OCI-LY1 (cell line): ENCODE results near the gene IMMP2L.

Source experiments
- H2AFZ ChIP-seq: fragments of 200-600 bp; sonication (generic), shearing (Covaris generic); 2 replicates; pipeline ENCODE4 v1.6.0; 2014; ENCODE audit warnings: antibody characterized with exemption, mild to moderate bottlenecking, low read length
- H3F3A ChIP-seq: fragments of 200-600 bp; sonication (generic), shearing (Covaris generic); 2 replicates; pipeline ENCODE4 v1.6.0; 2014; ENCODE audit warnings: mild to moderate bottlenecking, antibody characterized with exemption, low read length, moderate library complexity; ENCODE audit not compliant: insufficient read depth
- H3K27ac ChIP-seq: fragments of 200-600 bp; sonication (generic); 2 replicates; pipeline ENCODE4 v1.5.1; 2014; ENCODE audit warnings: low read length, mixed run types, mild to moderate bottlenecking, low read depth; ENCODE audit not compliant: poor library complexity, severe bottlenecking
- H3K27me3 ChIP-seq: fragments of 200-600 bp; sonication (generic); 2 replicates; pipeline ENCODE4 v1.6.0; 2014; ENCODE audit warnings: antibody characterized with exemption, mild to moderate bottlenecking, low read length, moderate library complexity; ENCODE audit not compliant: insufficient read depth
- H3K36me3 ChIP-seq: fragments of 200-600 bp; sonication (generic); 2 replicates; pipeline ENCODE4 v1.6.1; 2014; ENCODE audit warnings: mild to moderate bottlenecking, antibody characterized with exemption, low read length, moderate library complexity, mixed read lengths; ENCODE audit not compliant: insufficient read depth
- H3K4me1 ChIP-seq: fragments of 200-600 bp; sonication (generic); 2 replicates; pipeline ENCODE4 v1.5.1; 2014; ENCODE audit warnings: mild to moderate bottlenecking, low read length, moderate library complexity; ENCODE audit not compliant: insufficient read depth, severe bottlenecking
- H3K4me2 ChIP-seq: fragments of 200-600 bp; sonication (generic), shearing (Covaris generic); 2 replicates; pipeline ENCODE4 v1.6.1; 2014; ENCODE audit warnings: low read length
- H3K4me3 ChIP-seq: fragments of 200-600 bp; sonication (generic); 2 replicates; pipeline ENCODE4 v1.5.1; 2014; ENCODE audit warnings: low read length, low read depth, mild to moderate bottlenecking, mixed read lengths; ENCODE audit not compliant: poor library complexity, severe bottlenecking
- H3K79me2 ChIP-seq: fragments of 200-600 bp; shearing (Covaris generic); 2 replicates; pipeline ENCODE4 v1.6.1; 2016; ENCODE audit warnings: mixed run types, low read length, mixed read lengths; ENCODE audit not compliant: insufficient read depth
- H3K9ac ChIP-seq: fragments of 200-600 bp; sonication (generic), shearing (Covaris generic); 2 replicates; pipeline ENCODE4 v1.6.1; 2014; ENCODE audit warnings: mild to moderate bottlenecking, low read length, mixed read lengths
- H3K9me2 ChIP-seq: fragments of 200-600 bp; sonication (generic), shearing (Covaris generic); 2 replicates; pipeline ENCODE4 v1.6.1; 2014; ENCODE audit warnings: low read depth, mild to moderate bottlenecking, low read length, mixed read lengths
- H3K9me3 ChIP-seq: fragments of 200-600 bp; shearing (Covaris generic); 2 replicates; pipeline ENCODE4 v1.6.1; 2014; ENCODE audit warnings: low read length, mixed read lengths
- H4K20me1 ChIP-seq: fragments of 200-600 bp; sonication (generic), shearing (Covaris generic); 2 replicates; pipeline ENCODE4 v1.6.0; 2016; ENCODE audit warnings: mild to moderate bottlenecking, low read length; ENCODE audit not compliant: insufficient read depth
- CTCF ChIP-seq: fragments of 200-600 bp; sonication (generic), shearing (Covaris generic); IDR thresholded peaks from 2 replicates; pipeline ENCODE4 v1.5.1; 2017; ENCODE audit warnings: mild to moderate bottlenecking, antibody characterized with exemption, low read length, moderate library complexity, mixed read lengths
- EZH2 ChIP-seq: fragments of 200-600 bp; sonication (generic), shearing (Covaris generic); IDR thresholded peaks from 2 replicates; pipeline ENCODE4 v1.8.0; 2017; ENCODE audit warnings: borderline replicate concordance, mixed run types, mild to moderate bottlenecking, antibody characterized with exemption, low read length, moderate library complexity, mixed read lengths

The IMMP2L gene

GRCh38 chr7:110987127-110987693 lies 575.1 kb downstream of the IMMP2L start:
- H3K9ac ChIP-seq, result no peak overlapping the region
- no peaks in the 10 kb centered on the region for H3K36me3 ChIP-seq
- H3F3A ChIP-seq, result no peaks in the 10 kb centered on the region
- no peak overlapping the region for H3K27ac ChIP-seq
- H2AFZ ChIP-seq, result no peak overlapping the region
- H3K27me3 ChIP-seq, result no peaks in the 10 kb centered on the region
- no peaks in the 10 kb centered on the region for H3K4me1 ChIP-seq
- H3K9me3 ChIP-seq, result no peaks in the 10 kb centered on the region
- no peaks in the 10 kb centered on the region for H3K79me2 ChIP-seq
- TF ChIP-seq EZH2, result no peak
- TF ChIP-seq CTCF, result no peak
- no peak overlapping the region for H3K4me3 ChIP-seq
- H3K9me2 ChIP-seq, result no peaks in the 10 kb centered on the region
- no peak overlapping the region for H3K4me2 ChIP-seq
- no peaks in the 10 kb centered on the region for H4K20me1 ChIP-seq

GRCh38 chr7:110983822-110984456 lies 578.4 kb downstream of the IMMP2L start:
- H3K4me3 ChIP-seq, result no peak overlapping the region
- H3K36me3 ChIP-seq, result no peaks in the 10 kb centered on the region
- no peak for TF ChIP-seq EZH2
- no peak for TF ChIP-seq CTCF
- H3K27me3 ChIP-seq, result no peaks in the 10 kb centered on the region
- H3K79me2 ChIP-seq, result no peaks in the 10 kb centered on the region
- H3K27ac ChIP-seq, result no peak overlapping the region
- no peak overlapping the region for H3K4me2 ChIP-seq
- H3K9me2 ChIP-seq, result no peaks in the 10 kb centered on the region
- no peaks in the 10 kb centered on the region for H4K20me1 ChIP-seq
- no peaks in the 10 kb centered on the region for H3K4me1 ChIP-seq
- H3K9ac ChIP-seq, result no peak overlapping the region
- no peaks in the 10 kb centered on the region for H3F3A ChIP-seq
- H3K9me3 ChIP-seq, result no peaks in the 10 kb centered on the region
- H2AFZ ChIP-seq, result no peak overlapping the region

- no peak overlapping the region for H2AFZ ChIP-seq
- H3K79me2 ChIP-seq, result no peaks in the 10 kb centered on the region
These were observed 585.1 kb downstream of the IMMP2L start for GRCh38 chr7:110977127-110977737.

More at GRCh38 chr7:110977127-110977737, 585.1 kb downstream of the IMMP2L start:
- H3F3A ChIP-seq, result no peaks in the 10 kb centered on the region
- no peak overlapping the region for H3K9ac ChIP-seq
- no peaks in the 10 kb centered on the region for H4K20me1 ChIP-seq
- no peak overlapping the region for H3K4me3 ChIP-seq
- no peaks in the 10 kb centered on the region for H3K27me3 ChIP-seq
- TF ChIP-seq CTCF, result no peak
- no peak for TF ChIP-seq EZH2
- no peak overlapping the region for H3K27ac ChIP-seq
- H3K4me1 ChIP-seq, result no peaks in the 10 kb centered on the region
- H3K36me3 ChIP-seq, result no peaks in the 10 kb centered on the region
- H3K4me2 ChIP-seq, result no peak overlapping the region
- no peaks in the 10 kb centered on the region for H3K9me3 ChIP-seq
- peaks cover 2% of the 10 kb centered on the region; the same call in 1 of the 2 replicates for H3K9me2 ChIP-seq
